GM21717 (cell line): ENCODE measurements around the gene GJA4.
"Not testable (repeated sequence)": the region's sequence is repeated elsewhere in the genome, so short reads cannot be mapped to it uniquely, and the experiment has no call there.

Experiments
- ATAC-seq: cut with Tn5 transposase; IDR thresholded peaks from one replicate; pipeline ENCODE4 v1.9.1; 2021; ENCODE audit warnings: mild to moderate bottlenecking, moderate library complexity; ENCODE audit not compliant: unreplicated experiment

GJA4 gene

DNA sequence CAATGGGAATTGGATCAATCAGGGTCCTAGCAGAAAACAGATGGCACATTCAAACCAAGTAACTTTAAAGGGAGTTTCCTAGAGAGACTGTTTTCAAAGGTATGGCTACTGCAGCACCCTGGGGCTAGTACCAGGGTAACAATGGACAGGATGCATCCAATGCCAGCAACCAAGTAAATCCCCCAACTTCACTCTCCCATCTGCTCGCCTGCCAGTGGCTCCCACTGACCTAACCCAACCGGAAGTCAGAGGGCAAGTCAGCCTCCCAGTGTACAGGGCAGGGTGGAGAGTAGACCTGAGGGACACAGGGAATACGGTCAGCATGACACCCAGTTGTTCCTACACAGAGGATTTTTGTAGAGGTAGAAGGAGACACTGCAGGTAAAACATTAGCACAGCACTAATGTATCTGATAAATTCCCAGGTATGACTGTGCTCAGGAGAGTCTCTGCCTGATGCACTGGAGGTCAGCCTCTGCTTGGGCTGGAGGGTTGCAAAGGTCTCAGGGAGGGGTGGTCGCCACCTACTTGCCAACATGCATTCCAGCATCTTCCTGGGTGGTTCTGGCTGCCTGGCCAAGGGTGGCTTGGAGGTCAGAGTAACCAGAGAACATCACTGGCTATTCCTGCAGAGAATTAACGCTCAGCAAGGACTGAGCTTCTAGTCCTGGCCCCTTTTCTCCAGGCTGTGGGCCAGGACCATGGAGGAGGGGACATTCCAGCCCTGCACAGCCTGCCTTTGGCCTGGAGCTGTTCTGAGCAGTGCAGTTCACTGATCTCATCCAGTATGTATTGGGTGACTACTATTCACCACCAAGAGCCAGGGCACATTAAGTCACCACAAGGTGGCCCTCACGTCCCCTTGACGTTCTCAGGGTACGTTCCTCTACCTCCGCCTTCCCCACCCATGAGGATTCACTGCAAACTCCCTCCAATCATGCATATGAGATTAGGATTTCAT lies 5.1 kb upstream of the GJA4 start:
- no peak for ATAC-seq

DNA sequence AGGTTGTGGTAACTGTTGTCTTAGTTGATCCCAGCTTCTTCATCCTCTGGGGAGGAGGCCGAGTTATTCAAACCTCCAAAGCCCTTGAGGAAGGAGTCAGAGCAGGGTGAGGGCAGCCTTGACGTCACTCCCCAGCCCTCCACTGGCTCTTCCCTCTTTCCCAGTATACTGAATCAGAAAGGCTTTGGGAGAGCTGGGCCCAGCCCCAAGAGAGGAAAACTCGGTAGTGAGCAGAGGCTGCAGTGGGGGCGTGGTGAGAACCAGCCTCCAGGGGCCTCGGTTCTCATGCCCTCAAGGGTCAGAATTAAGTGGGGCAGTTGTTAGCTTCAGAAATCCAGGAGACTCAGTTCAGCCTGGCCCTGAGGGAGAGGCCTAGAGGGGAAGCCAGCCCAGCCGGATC lies 1.8 kb upstream of the GJA4 start:
- no peak for ATAC-seq

GRCh38 chr1:34792424-34792823 lies 375 bp upstream of the GJA4 start:
- no peak for ATAC-seq

DNA sequence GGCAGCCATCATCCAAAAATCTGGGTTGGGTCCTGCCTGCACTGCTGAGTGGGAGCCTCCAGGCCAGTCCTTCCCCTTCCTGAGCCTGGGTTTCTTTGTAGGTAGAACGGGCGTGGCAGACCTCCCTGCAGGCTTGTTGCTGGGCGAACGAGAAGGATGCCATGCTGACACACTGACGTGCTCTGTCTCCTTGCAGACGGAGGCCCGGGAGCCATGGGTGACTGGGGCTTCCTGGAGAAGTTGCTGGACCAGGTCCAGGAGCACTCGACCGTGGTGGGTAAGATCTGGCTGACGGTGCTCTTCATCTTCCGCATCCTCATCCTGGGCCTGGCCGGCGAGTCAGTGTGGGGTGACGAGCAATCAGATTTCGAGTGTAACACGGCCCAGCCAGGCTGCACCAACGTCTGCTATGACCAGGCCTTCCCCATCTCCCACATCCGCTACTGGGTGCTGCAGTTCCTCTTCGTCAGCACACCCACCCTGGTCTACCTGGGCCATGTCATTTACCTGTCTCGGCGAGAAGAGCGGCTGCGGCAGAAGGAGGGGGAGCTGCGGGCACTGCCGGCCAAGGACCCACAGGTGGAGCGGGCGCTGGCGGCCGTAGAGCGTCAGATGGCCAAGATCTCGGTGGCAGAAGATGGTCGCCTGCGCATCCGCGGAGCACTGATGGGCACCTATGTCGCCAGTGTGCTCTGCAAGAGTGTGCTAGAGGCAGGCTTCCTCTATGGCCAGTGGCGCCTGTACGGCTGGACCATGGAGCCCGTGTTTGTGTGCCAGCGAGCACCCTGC lies 1.4 kb downstream of the GJA4 start:
- no peak for ATAC-seq

GRCh38 chr1:34794790-34795180 lies 2.0 kb downstream of the GJA4 start:
- ATAC-seq = no peak

GRCh38 chr1:34795916-34796315 lies 3.1 kb downstream of the GJA4 start:
- no peak for ATAC-seq

- ATAC-seq = no peak
Observed at GRCh38 chr1:34796990-34797389, 4.2 kb downstream of the GJA4 start.

- ATAC-seq = no peak
Observed at GRCh38 chr1:34800214-34800613, 7.4 kb downstream of the GJA4 start.

DNA sequence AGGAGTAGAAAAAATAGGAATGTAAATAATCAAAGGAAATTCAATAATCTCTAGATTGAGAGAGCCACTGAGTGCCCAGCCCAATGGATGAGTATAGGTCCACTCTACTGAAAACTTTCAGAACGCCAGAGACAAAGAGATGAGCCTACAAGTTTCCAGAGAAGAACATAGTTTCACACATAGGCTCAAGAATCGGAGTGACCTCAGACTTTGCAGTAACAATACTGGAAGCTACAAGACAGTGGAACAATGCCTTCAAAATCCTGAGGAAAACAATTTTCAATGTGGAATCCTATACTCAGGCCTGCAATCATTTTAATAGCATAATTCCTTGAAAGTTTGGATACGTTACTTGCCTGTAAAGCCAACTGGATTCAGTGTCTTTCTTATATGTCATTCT lies 11.0 kb downstream of the GJA4 start:
- no peak for ATAC-seq

GRCh38 chr1:34806396-34806795 lies 13.6 kb downstream of the GJA4 start:
- no peak for ATAC-seq

DNA sequence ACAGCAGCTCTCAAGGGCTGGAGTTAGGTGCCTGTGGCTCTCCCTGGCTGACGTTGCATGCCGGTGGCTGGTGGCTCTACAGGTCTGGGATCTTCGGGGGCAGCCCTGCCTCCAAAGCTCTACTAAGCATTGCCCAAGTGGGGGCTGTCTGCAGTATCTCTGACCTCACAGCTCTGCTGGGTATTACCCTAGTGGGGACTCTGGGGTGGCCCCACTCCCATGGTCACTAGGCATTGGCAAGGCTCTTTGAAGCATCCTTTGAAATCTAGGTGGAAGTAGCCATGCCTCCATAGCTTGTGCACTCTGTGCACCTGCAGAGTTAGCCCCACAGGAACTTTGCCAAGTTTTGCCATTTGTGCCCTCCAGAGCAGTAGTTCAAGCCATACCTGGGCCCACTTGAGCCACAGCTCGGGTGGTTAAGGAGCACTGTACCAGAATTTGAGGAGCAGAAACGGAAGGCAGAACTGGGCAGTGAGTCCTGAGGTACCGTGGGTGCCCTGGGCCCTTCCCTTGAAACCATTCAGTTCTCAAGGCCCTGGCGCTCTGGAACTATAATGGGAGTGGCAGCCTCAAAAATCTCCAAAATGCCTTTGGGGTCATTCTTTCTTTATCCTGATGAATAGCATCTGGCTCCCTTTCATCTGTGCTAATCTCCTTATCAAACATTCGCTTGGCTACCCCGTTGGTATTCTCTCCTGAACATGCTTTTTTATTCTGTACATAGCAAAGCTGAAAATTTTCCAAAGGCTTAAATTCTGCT lies 15.4 kb downstream of the GJA4 start:
- ATAC-seq = no peak

GRCh38 chr1:34810781-34811180 lies 18.0 kb downstream of the GJA4 start:
- not testable (repeated sequence) for ATAC-seq

DNA sequence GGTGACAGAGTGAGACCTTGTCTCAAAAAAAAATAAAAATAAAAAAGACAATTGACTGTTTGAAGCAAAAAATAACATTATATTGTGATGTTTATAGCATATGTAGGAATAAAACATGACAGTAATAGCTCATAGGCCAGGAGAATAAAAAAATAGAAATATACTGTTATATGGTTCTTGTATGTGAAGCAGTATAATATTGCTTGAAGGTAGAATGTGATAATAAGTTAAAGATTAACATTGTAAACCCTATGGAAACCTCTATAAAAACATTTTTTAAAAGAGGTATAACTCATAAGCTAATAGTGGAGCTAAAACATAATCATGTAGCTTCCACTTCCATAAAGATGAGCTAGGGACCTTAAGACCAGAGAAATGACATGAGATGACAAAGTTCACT lies 23.5 kb downstream of the GJA4 start:
- no peak for ATAC-seq

DNA sequence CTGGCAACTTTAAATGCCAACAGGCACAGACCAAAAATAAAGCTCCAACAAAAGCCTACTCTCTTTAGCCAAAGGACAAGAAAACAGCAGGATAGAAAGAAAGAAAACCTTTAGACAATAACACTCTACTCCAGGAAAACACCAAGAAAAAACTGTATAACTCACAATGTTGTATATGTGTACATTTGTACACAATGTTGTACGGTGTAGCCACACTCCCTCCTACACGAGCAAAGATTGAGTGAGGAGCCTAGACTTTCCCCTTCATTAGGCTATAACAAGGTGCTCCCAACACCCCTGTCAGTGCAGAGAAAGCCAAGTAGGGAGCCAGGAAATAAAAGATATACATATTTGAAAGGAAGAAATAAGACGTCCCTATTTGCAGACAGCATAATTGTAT lies 24.0 kb downstream of the GJA4 start:
- no peak for ATAC-seq

DNA sequence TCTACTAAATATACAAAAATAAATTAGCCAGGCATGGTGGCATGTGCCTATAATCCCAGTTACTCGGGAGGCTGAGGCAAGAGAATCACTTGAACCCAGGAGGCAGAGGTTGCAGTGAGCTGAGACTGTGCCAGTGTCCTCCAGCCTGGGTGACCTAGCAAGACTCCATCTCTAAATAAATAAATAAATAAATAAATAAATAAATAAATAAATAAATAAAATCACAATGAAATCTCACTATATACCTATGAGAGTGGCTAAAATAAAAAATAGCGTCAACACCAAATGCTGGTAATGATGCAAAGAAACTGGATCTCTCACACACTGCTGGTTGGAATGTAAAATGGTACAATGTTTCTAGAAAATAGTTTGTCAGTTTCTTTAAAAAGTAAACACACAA lies 26.1 kb downstream of the GJA4 start:
- ATAC-seq = not testable (repeated sequence)

- no peak for ATAC-seq
Observed at GRCh38 chr1:34822202-34822601, 29.4 kb downstream of the GJA4 start.

DNA sequence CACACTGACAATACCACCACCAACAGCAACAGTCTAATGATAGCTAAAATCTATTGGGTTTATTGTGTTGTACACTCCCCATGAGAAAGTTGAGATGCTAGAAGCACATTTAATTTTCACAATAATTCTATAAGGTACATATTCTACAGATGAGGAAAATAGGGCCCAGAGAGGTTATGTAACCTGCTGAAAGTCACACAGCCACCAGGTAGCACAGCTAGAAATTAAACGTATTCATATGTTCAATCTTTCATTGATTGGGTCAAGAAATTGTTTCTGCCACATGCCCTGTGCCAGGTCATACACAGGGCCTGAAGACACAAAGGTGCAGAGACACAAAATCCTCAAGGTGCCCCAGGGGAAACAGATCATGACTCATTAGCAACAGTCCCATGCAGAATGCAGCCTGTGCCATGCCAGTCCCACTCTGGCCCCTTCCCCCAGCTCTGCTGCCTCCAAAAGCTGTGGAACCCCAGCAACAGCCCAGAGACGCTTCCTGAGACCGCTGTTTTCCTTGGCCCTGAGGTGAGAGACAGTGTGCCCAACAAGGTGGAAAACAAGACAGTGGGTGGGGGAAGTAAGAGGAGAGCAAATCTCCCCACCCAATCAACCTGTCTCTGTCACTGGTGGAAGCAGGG lies 32.1 kb downstream of the GJA4 start:
- ATAC-seq = no peak

DNA sequence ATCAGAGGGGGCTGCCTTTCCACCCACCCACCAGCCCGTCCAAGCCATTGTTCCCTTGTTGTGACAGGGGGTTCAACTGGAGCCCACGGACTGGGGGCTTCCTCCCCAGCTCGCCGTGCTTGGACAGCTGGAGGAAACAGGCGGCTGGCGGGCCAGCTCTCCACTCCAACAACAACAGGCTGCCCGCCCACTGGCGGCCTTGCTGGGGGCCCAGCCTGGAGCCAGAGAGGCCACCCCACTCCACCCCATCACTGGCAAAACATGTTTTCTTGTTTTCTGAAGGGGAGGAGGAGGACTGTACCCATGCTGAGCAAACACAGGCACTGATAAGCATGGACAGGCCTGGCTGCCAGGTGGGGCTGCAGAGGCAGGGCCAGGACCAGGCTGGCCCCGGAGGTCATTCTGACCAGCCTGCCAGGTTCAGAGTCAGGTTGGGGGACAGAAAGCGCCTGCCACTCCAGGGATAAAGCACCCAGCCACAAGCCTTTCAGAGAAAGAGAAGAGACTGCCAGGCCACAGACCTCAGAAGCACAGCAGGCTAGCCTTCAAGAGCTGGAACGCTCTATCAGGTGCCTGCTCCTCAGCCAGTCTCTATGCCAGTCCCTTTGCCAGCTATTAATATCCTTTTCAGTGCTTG lies 32.8 kb downstream of the GJA4 start:
- ATAC-seq = no peak

GRCh38 chr1:34827341-34827941 lies 34.6 kb downstream of the GJA4 start:
- ATAC-seq = no peak

DNA sequence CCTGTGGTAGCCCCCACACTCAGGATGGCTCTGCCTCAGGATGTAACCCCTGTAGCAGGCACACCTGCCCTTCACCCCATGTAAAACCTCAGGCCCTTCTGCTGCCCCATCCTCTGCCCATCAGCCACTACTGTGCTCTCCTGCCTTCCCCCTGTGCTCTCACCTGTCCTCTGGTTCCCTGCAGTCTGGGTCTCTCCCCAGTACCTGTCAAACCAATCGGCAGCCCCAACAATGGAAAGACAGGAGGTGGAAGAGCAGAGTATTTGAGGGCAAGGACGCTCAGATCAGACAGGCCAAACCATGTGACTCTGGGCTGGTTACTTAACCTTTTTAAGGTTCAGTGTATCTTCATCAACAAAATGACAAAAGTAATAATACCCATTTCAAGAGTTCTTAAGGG lies 35.8 kb downstream of the GJA4 start:
- ATAC-seq = no peak
